HCT116 (cell line): ENCODE results near the gene SEMA6A. TPM values are rescaled to one million over a fixed set of nuclear protein-coding genes. Genes with fewer than 3 reads are reported as not detected.

Source experiments
- ATAC-seq: fragments of 200-7000 bp; cut with Tn5 transposase; 2 replicates; pipeline ENCODE4 v1.9.1; 2020; ENCODE audit warnings: mild to moderate bottlenecking, moderate library complexity
- BruUV-seq: library from RNA; stranded (reverse); fragments of 400-500 nt; replicated peaks from 2 replicates; lab custom pipeline; 2021; lab: Mats Ljungman, UMichigan
- CTCF ChIA-PET: fragments of 300-600 bp; sonication (Branson Sonifier 250); formaldehyde crosslinking; loops from one replicate; lab custom pipeline; 2021; ENCODE audit warnings: antibody characterized with exemption; lab: Charles Lee
- POLR2A ChIA-PET: fragments of 300-600, 350-600 bp; sonication (Branson Sonifier 250); formaldehyde crosslinking; loops from one replicate; lab custom pipeline; 2021; ENCODE audit warnings: antibody characterized with exemption; lab: Charles Lee
- RAD21 ChIA-PET, 2 experiments: fragments of 300-600 bp; sonication (Branson Sonifier 250); formaldehyde crosslinking; loops; one replicate each; lab custom pipeline; 2023; ENCODE audit warnings: low total read pairs in 2 of 2; ENCODE audit not compliant: uncharacterized antibody in 2 of 2, unreplicated experiment in 2 of 2, low non-redundant PET in 1 of 2; lab: Charles Lee
- DNase-seq: peaks from one replicate; pipeline ENCODE4 v3.0.0-alpha.2; 2010; ENCODE audit warnings: low read depth, low spot score
- H2AFZ ChIP-seq: fragments of 200-600 bp; shearing (Covaris generic), sonication (generic); 2 replicates; pipeline ENCODE4 v1.6.1; 2017; ENCODE audit warnings: low read depth, mixed run types, mixed read lengths, antibody characterized with exemption, low read length; ENCODE audit not compliant: poor library complexity, severe bottlenecking
- H3K27ac ChIP-seq: 2 replicates; pipeline ENCODE4 v1.5.1; 2012; ENCODE audit warnings: low read depth, low read length
- H3K27me3 ChIP-seq: fragments of 200-600 bp; sonication (generic); 2 replicates; pipeline ENCODE4 v1.6.1; 2016; ENCODE audit warnings: mixed run types, low read length, mixed read lengths; ENCODE audit not compliant: insufficient read depth
- H3K36me3 ChIP-seq, 2 experiments: fragments of 200-500 bp in 1 of 2; fragments of 200-600 bp in 1 of 2; sonication (Bioruptor generic) in 1 of 2; sonication (generic) in 1 of 2; 2 replicates each; pipeline versions ENCODE4 v1.5.1 to v1.6.1; 2014 to 2016; ENCODE audit warnings: low read length in 2 of 2, inconsistent platforms in 1 of 2, mixed read lengths in 1 of 2, mixed run types in 1 of 2; ENCODE audit not compliant: insufficient read depth in 2 of 2, control insufficient read depth in 1 of 2
- H3K4me1 ChIP-seq, 2 experiments: fragments of 200-600 bp in 1 of 2; sonication (generic) in 1 of 2; 2 replicates each; pipeline versions ENCODE4 v1.5.1 to v1.6.1; 2012 to 2017; ENCODE audit warnings: low read length in 2 of 2, inconsistent platforms in 1 of 2, mild to moderate bottlenecking in 1 of 2, mixed read lengths in 1 of 2, mixed run types in 1 of 2, moderate library complexity in 1 of 2; ENCODE audit not compliant: insufficient read depth in 2 of 2, control insufficient read depth in 1 of 2
- H3K4me2 ChIP-seq: fragments of 200-600 bp; sonication (generic); 2 replicates; pipeline ENCODE4 v1.6.1; 2017; ENCODE audit warnings: mixed run types, low read length, mixed read lengths
- H3K4me3 ChIP-seq, 2 experiments: fragments of 200-600 bp in 1 of 2; sonication (generic) in 1 of 2; replicated peaks in 1 of 2; 2 replicates each; pipeline ENCODE4 v1.5.1; 2011 to 2016; ENCODE audit warnings: low read length in 2 of 2, control low read depth in 1 of 2, low read depth in 1 of 2, mild to moderate bottlenecking in 1 of 2, mixed read lengths in 1 of 2, mixed run types in 1 of 2
- H3K79me2 ChIP-seq: fragments of 200-600 bp; sonication (generic); 2 replicates; pipeline ENCODE4 v1.6.1; 2017; ENCODE audit warnings: mild to moderate bottlenecking, mixed run types, low read length, moderate library complexity, mixed read lengths; ENCODE audit not compliant: insufficient read depth
- H3K9ac ChIP-seq: fragments of 200-600 bp; sonication (generic); 2 replicates; pipeline ENCODE4 v1.6.1; 2016; ENCODE audit warnings: low read length, mixed read lengths
- H3K9me2 ChIP-seq: fragments of 200-600 bp; sonication (generic), shearing (Covaris generic); 2 replicates; pipeline ENCODE4 v1.6.1; 2017; ENCODE audit warnings: mixed run types, mild to moderate bottlenecking, moderate library complexity; ENCODE audit not compliant: insufficient read depth
- H3K9me3 ChIP-seq, 2 experiments: fragments of 200-500 bp in 1 of 2; fragments of 200-600 bp in 1 of 2; sonication (Bioruptor generic) in 1 of 2; sonication (generic) in 1 of 2; 2 replicates each; pipeline ENCODE4 v1.6.1; 2014 to 2017; ENCODE audit warnings: low read length in 2 of 2, mixed read lengths in 2 of 2, inconsistent platforms in 1 of 2, low read depth in 1 of 2, mild to moderate bottlenecking in 1 of 2, mixed run types in 1 of 2, moderate library complexity in 1 of 2; ENCODE audit not compliant: control insufficient read depth in 1 of 2, insufficient read depth in 1 of 2
- H4K20me1 ChIP-seq: fragments of 200-600 bp; sonication (generic), shearing (Covaris generic); 2 replicates; pipeline ENCODE4 v1.6.1; 2017; ENCODE audit warnings: mixed run types, mild to moderate bottlenecking, moderate library complexity; ENCODE audit not compliant: insufficient read depth
- EGR1 ChIP-seq: IDR thresholded peaks from 2 replicates; pipeline ENCODE4 v1.6.1; 2012; ENCODE audit warnings: low read depth
- SIN3A ChIP-seq: IDR thresholded peaks from 2 replicates; pipeline ENCODE4 v1.6.1; 2012; ENCODE audit warnings: low read depth
- TCF7L2 ChIP-seq: IDR thresholded peaks from 2 replicates; pipeline ENCODE4 v1.7.0; 2011; ENCODE audit warnings: borderline replicate concordance, inconsistent platforms; ENCODE audit not compliant: insufficient read depth, insufficient read length; ENCODE audit errors: extremely low read depth
- YY1 ChIP-seq: IDR thresholded peaks from 2 replicates; pipeline ENCODE4 v1.6.1; 2011; ENCODE audit warnings: low read length, low read depth, moderate library complexity, mild to moderate bottlenecking; ENCODE audit not compliant: insufficient replicate concordance; ENCODE audit errors: extremely low read depth
- intact Hi-C: fragments of 100-400 bp; cut with micrococcal nuclease; formaldehyde crosslinking; loops from 2 replicates; pipeline ENCODE4 v1.10.0; 2022
- total RNA-seq: library from RNA; stranded (reverse); gene quantifications from one replicate; pipeline ENCODE4 v1.2.1, GENCODE V29; 2021; ENCODE audit not compliant: unreplicated experiment
- TF ChIP-seq, protein P1 (sequence below), 3 experiments: fragments of 200-600 bp in 1 of 3; sonication (generic) in 1 of 3; IDR thresholded peaks in 2 of 3; conservative IDR thresholded peaks in 1 of 3; 2 replicates each; pipeline ENCODE4 v1.5.1; 2012 to 2017; ENCODE audit warnings: low read depth in 2 of 3, low read length in 2 of 3, antibody characterized with exemption in 1 of 3, borderline replicate concordance in 1 of 3, control low read depth in 1 of 3, mild to moderate bottlenecking in 1 of 3, mixed read lengths in 1 of 3, mixed run types in 1 of 3, moderate library complexity in 1 of 3; ENCODE audit not compliant: insufficient read depth in 1 of 3

Gene SEMA6A
- total RNA-seq, 1 experiment from 2014 or later, result 6.7 TPM

- ChIA-PET POLR2A (no interaction called here), RAD21 (no interaction called here), CTCF (no interaction called here)
- Histone ChIP-seq H3K36me3 (no peaks in the 10 kb centered on the region), H3K4me1 (no peaks in the 10 kb centered on the region), H3K27ac (no peak overlapping the region), H4K20me1 (no peaks in the 10 kb centered on the region), H2AFZ (no peak overlapping the region), H3K9me2 (no peaks in the 10 kb centered on the region), H3K79me2 (no peaks in the 10 kb centered on the region), H3K27me3 (no peaks in the 10 kb centered on the region), H3K9me3 (no peaks in the 10 kb centered on the region), H3K4me3 (no peak overlapping the region), H3K4me2 (no peak overlapping the region), H3K9ac (no peak overlapping the region)
- intact Hi-C loops, result no loop called here
- no TSS peak for BruUV-seq
- ATAC-seq, result no peak
- TF ChIP-seq TCF7L2 (no peak), EGR1 (no peak)
- TF ChIP-seq, protein P1, sequence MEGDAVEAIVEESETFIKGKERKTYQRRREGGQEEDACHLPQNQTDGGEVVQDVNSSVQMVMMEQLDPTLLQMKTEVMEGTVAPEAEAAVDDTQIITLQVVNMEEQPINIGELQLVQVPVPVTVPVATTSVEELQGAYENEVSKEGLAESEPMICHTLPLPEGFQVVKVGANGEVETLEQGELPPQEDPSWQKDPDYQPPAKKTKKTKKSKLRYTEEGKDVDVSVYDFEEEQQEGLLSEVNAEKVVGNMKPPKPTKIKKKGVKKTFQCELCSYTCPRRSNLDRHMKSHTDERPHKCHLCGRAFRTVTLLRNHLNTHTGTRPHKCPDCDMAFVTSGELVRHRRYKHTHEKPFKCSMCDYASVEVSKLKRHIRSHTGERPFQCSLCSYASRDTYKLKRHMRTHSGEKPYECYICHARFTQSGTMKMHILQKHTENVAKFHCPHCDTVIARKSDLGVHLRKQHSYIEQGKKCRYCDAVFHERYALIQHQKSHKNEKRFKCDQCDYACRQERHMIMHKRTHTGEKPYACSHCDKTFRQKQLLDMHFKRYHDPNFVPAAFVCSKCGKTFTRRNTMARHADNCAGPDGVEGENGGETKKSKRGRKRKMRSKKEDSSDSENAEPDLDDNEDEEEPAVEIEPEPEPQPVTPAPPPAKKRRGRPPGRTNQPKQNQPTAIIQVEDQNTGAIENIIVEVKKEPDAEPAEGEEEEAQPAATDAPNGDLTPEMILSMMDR (IDR thresholded peaks at IDR 0.05 in 2 of 3, conservative IDR thresholded peaks at IDR 0.05 in 1 of 3; ENCODE audit: borderline replicate concordance in 1 of 3, insufficient read depth in 1 of 3, low read depth in 2 of 3, low read length in 2 of 3), result no peak
- DNase-seq, result no peak
These were observed 39.9 kb upstream of the SEMA6A start for GRCh38 chr5:116614603-116614920.

DNA sequence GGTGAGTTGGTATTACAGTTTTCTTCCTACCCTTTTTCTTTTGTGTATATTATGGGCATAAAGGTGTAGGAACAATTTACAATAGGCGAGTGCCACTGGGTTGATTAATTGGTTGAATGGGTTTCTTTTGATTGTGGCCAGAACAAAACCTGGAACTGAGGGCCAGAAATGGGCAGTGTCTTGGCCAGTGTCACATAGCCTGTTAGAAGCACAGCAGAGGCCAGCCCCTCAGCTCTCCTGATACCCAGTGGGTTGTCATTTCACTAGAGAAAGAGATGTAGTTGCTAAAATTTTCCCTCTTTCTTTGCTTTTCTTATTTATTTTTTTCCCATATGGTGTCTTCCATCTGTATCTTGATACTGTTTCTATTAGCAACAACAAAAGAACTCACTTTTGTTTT is 38.8 kb upstream of the SEMA6A start:
- DNase-seq, result no peak
- Histone ChIP-seq H3K4me3 (no peak overlapping the region), H3K4me1 (no peaks in the 10 kb centered on the region), H3K9me2 (no peaks in the 10 kb centered on the region), H3K36me3 (no peaks in the 10 kb centered on the region), H3K4me2 (no peak overlapping the region), H2AFZ (no peak overlapping the region), H3K9me3 (no peaks in the 10 kb centered on the region), H3K9ac (no peak overlapping the region), H3K79me2 (no peaks in the 10 kb centered on the region), H4K20me1 (no peaks in the 10 kb centered on the region), H3K27ac (no peak overlapping the region), H3K27me3 (no peaks in the 10 kb centered on the region)
- BruUV-seq, result no TSS peak
- no peak for ATAC-seq
- POLR2A ChIA-PET, result no interaction called here
- RAD21 ChIA-PET, result no interaction called here
- intact Hi-C loops, result no loop called here
- TF ChIP-seq SIN3A (no peak), YY1 (no peak)
- CTCF ChIA-PET, result no interaction called here
